Hepatocyte (in vitro differentiated cells): ENCODE data around the gene C1GALT1C1.
"Not testable (repeated sequence)": the region's sequence is repeated elsewhere in the genome, so short reads cannot be mapped to it uniquely, and the experiment has no call there.

Experiments used
- CTCF ChIP-seq: fragments of 200-600 bp; sonication (generic); IDR thresholded peaks from 2 replicates; pipeline ENCODE4 v1.5.1; 2016; ENCODE audit warnings: antibody characterized with exemption, mild to moderate bottlenecking; ENCODE audit not compliant: poor library complexity
- EZH2 ChIP-seq: fragments of 200-600 bp; sonication (generic); IDR thresholded peaks from 2 replicates; pipeline ENCODE4 v1.6.1; 2016; ENCODE audit warnings: antibody characterized with exemption, mild to moderate bottlenecking, borderline replicate concordance
- EZH2phosphoT487 ChIP-seq: fragments of 200-600 bp; sonication (generic); IDR thresholded peaks from one replicate; pipeline ENCODE4 v1.6.1; 2018; ENCODE audit warnings: antibody characterized with exemption, mild to moderate bottlenecking, low read depth, moderate library complexity; ENCODE audit not compliant: unreplicated experiment, severe bottlenecking

DNA sequence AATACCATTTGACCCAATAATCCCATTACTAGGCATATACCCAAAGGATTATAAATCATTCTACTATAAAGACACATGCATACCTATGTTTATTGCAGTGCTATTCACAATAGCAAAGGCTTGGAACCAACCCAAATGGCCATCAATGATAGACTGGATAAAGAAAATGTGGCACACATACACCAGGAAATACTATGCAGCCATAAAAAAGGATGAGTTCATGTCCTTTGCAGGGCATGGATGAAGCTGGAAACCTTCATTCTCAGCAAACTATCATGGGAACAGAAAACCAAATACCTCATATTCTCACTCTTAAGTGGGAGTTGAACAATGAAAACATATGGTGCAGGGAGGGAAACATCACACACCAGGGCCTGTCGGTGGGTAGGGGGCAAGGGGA is 22.4 kb upstream of the C1GALT1C1 start:
- not testable (repeated sequence) for TF ChIP-seq CTCF, EZH2, EZH2phosphoT487
